Rectal smooth muscle tissue (tissue), 1 donor: ENCODE measurements around the gene TOP2A.
A peak's percentile ranks its signal among the peaks of the same experiment; 100 is the strongest.

ENCODE experiments used
- H3K27ac ChIP-seq: one replicate; pipeline ENCODE4 v1.7.0; 2013; ENCODE audit warnings: low read depth, low read length, inconsistent platforms
- H3K27me3 ChIP-seq: one replicate; pipeline ENCODE4 v1.7.0; 2013; ENCODE audit warnings: low read length; ENCODE audit not compliant: control insufficient read depth, insufficient read depth
- H3K36me3 ChIP-seq: one replicate; pipeline ENCODE4 v1.7.0; 2013; ENCODE audit warnings: low read length; ENCODE audit not compliant: control insufficient read depth, insufficient read depth
- H3K4me1 ChIP-seq: one replicate; pipeline ENCODE4 v1.7.0; 2013; ENCODE audit warnings: low read length; ENCODE audit not compliant: control insufficient read depth, insufficient read depth
- H3K4me3 ChIP-seq: one replicate; pipeline ENCODE4 v1.7.0; 2013; ENCODE audit warnings: low read length
- H3K9ac ChIP-seq: one replicate; pipeline ENCODE4 v1.7.0; 2013; ENCODE audit warnings: low read length

Gene TOP2A

DNA sequence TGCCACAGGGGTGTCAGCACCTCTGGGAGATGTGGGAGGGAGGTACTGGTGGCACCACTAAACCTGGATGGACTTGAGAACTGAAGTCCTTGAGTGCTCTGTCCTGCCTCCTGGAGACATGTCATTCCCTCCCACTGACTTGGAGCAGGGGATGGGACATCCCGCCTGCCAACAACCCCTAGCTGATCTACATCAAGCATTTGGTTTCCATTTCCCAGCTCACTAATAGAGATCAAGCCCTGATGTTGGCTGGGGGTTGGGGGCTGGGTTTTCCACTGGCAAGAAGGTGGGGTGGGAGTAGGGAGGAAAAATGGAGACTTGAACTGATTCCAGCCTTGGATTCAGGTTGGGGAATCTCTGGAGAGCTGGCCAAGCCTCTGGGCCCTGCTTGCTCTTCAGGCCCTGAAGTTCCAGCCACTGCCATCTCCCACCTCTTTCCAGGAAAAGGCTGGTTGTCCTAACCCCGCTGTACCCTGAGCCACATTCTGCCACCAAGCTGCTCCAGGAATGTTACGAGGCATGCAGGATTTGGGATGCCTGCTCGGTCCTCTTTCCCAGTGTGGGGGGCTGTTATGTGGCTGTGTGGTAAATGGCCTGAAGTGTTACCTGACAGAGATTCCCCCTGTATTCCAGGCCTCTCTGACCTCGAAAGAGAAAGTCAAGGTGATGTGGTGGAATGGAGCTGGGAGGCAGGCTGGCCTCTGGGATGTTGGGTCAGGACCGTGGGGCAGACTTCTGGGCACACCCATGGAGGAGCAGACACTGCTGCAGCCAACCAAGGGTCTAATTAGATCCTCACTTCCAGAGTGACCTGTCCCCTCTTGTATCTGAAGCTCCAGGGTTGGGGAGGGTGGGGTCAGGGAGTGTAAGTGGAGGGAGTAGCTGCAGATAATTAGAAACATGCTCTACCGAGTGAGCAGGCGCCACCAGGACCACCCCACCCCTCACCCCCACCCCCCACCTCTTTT, 42.2 kb upstream of the TOP2A start:
- peaks cover 70% of the 10 kb centered on the region for H3K4me1 ChIP-seq
- peak overlapping the region; percentile 51 for H3K27ac ChIP-seq
- H3K27me3 ChIP-seq: no peaks in the 10 kb centered on the region
- H3K9ac ChIP-seq: no peak overlapping the region
- peaks cover 14% of the 10 kb centered on the region for H3K36me3 ChIP-seq
- no peak overlapping the region for H3K4me3 ChIP-seq

GRCh38 chr17:40458851-40459482, 41.3 kb upstream of the TOP2A start:
- Histone ChIP-seq H3K4me1 (peaks cover 72% of the 10 kb centered on the region), H3K9ac (no peak overlapping the region)

DNA sequence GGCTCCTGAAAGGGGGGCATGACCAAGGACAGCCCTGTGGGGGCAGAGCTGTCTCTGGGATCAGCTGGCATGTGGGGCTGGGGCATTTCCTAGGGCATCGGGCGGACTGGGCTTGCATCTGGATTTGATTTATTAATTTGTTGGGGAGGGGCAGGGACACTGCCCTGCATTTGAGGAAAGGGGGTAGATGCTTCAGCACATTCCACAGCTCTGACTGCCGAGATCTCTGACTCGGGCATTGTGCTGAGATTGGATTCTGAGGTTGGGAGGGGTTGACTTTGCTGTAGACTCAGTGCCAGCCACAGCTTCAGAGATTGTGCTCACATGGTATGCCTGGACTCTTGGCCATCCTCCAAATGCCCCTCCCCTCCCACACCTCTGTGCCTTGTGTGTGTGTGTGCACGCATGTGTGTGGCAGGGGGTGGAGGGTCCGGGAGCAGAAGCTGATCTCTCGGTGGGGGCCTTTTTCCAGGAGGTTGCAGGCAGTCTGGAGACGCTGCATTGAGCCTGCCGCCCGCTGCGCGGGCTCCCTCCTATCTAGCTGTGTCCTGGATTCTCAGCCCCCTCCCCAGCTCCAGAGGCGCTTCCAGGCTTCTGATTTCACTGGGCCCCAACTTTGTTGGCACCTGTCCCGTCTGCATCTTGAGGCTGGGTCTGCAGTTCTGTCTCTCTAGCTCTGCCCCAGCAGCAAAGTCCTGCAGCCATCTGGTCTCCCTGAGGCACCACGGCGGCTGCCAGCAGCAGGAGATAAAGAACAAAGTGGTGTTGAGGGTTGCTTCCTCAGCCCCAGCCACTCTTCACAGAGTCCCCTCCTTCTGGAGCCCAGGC, 40.5 kb upstream of the TOP2A start:
- Histone ChIP-seq H3K27me3 (no peaks in the 10 kb centered on the region), H3K4me3 (no peak overlapping the region), H3K4me1 (peaks cover 77% of the 10 kb centered on the region), H3K27ac (peak overlapping the region; percentile 51), H3K9ac (no peak overlapping the region), H3K36me3 (peaks cover 27% of the 10 kb centered on the region)

More at GRCh38 chr17:40458851-40459482, 41.3 kb upstream of the TOP2A start:
- H3K36me3 ChIP-seq: peaks cover 20% of the 10 kb centered on the region
- H3K4me3 ChIP-seq: no peak overlapping the region
- no peaks in the 10 kb centered on the region for H3K27me3 ChIP-seq
- H3K27ac ChIP-seq: peak overlapping the region; percentile 51

DNA sequence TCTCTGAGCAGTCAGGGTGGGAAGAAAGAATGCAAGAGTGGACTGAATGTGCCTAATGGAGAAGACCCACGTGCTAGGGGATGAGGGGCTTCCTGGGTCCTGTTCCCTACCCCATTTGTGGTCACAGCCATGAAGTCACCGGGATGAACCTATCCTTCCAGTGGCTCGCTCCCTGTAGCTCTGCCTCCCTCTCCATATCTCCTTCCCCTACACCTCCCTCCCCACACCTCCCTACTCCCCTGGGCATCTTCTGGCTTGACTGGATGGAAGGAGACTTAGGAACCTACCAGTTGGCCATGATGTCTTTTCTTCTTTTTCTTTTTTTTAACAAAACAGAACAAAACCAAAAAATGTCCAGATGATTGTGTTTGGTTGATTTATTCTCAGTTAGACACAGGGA, 39.7 kb upstream of the TOP2A start:
- peak overlapping the region; percentile 68 for H3K27ac ChIP-seq
- H3K27me3 ChIP-seq: no peaks in the 10 kb centered on the region
- no peak overlapping the region for H3K9ac ChIP-seq
- no peak overlapping the region for H3K4me3 ChIP-seq
- H3K4me1 ChIP-seq: peaks cover 77% of the 10 kb centered on the region
- peaks cover 30% of the 10 kb centered on the region for H3K36me3 ChIP-seq

GRCh38 chr17:40456396-40456951, 38.8 kb upstream of the TOP2A start:
- Histone ChIP-seq H3K36me3 (peaks cover 31% of the 10 kb centered on the region), H3K27me3 (no peaks in the 10 kb centered on the region), H3K4me3 (no peak overlapping the region), H3K27ac (peak overlapping the region; percentile 68), H3K4me1 (peaks cover 76% of the 10 kb centered on the region), H3K9ac (no peak overlapping the region)

DNA sequence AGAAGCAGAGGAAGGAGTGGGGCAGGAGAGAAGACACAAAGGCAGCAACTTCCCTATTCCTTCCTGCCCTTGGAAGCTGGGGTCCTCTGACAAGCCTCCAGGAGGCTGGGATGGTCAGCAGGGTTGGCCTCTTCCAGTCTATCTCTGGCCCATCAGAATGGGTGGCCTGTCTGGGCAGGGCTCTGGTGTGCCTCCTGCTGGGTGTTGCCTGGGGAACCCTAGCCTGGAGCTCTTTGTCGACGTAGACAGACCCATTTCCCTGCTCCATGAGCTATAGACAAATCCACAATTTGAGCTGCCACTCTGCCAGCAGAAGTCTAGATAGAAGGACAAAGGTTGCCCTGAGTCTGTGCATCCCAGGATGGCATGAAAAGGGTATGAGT, 36.9 kb upstream of the TOP2A start:
- Histone ChIP-seq H3K36me3 (peaks cover 31% of the 10 kb centered on the region), H3K27ac (peak overlapping the region; percentile 1), H3K9ac (no peak overlapping the region), H3K27me3 (no peaks in the 10 kb centered on the region), H3K4me3 (no peak overlapping the region), H3K4me1 (peaks cover 78% of the 10 kb centered on the region)

DNA sequence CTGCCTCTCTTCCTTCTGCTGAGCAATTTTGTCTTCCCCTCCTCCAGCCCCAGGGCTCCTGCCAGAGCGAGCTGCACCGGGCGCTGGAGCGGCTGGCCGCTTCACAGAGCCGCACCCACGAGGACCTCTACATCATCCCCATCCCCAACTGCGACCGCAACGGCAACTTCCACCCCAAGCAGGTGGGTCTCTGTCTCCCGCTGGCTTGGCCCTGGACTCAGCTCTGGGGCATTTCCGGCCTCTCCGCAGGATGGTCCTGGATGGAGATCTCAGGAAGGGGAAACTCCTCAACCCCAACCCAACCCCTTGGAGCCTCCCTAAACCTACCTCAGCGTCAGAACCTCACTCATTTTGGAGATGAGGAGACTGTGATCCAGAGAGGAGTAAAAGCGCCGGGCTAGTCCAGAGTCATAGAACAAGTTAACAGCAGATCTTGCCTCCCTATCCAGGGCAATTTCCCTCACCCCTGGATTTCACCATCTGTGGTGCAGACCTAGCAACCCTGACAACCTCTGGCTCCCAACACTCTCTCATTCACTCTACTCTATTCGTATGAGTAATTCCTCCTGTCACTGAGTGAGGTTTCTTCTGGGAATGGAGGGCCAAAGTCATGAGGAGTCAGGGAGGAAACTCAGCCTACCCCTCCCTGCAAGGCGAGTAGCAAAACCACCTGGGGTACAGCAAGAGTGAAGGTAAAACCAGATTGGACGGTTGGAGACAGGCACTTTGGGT, 36.4 kb upstream of the TOP2A start:
- H3K36me3 ChIP-seq: peaks cover 31% of the 10 kb centered on the region
- peak overlapping the region; percentile 25 for H3K27ac ChIP-seq
- H3K4me1 ChIP-seq: peaks cover 75% of the 10 kb centered on the region
- no peak overlapping the region for H3K9ac ChIP-seq
- H3K4me3 ChIP-seq: no peak overlapping the region
- H3K27me3 ChIP-seq: no peaks in the 10 kb centered on the region

GRCh38 chr17:40452921-40453378, 35.3 kb upstream of the TOP2A start:
- Histone ChIP-seq H3K9ac (no peak overlapping the region), H3K36me3 (peaks cover 31% of the 10 kb centered on the region), H3K27me3 (no peaks in the 10 kb centered on the region), H3K27ac (peak overlapping the region; percentile 87), H3K4me3 (no peak overlapping the region), H3K4me1 (peaks cover 73% of the 10 kb centered on the region)

- no peak overlapping the region for H3K9ac ChIP-seq
- H3K27me3 ChIP-seq: no peaks in the 10 kb centered on the region
- H3K36me3 ChIP-seq: peaks cover 30% of the 10 kb centered on the region
- H3K4me3 ChIP-seq: peak overlapping the region; percentile 33
- H3K4me1 ChIP-seq: peaks cover 71% of the 10 kb centered on the region
- H3K27ac ChIP-seq: peak overlapping the region; percentile 87
Observed at GRCh38 chr17:40452216-40452787, 34.6 kb upstream of the TOP2A start.

DNA sequence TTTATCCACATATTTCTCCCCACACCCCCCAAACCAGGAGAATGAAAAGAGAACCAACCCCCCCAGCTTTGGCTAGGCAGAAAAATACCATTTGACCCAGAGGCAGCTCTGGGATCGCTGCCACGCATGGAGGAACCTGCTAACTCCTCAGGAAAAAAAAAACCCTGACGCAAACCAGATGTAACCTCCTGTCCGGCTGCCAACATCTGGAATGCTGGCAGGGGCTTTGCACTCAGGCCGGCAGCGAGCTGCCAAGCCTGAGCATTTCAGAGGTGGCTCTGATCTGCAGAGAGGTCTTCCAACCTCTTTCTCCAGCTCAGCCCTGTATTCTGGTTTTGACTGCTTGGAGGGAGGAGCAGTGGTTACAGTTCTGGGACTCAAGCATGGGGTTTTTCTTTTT, 33.7 kb upstream of the TOP2A start:
- H3K4me3 ChIP-seq: no peak overlapping the region
- peaks cover 21% of the 10 kb centered on the region for H3K36me3 ChIP-seq
- H3K9ac ChIP-seq: no peak overlapping the region
- peaks cover 71% of the 10 kb centered on the region for H3K4me1 ChIP-seq
- H3K27ac ChIP-seq: peak overlapping the region; percentile 79
- no peaks in the 10 kb centered on the region for H3K27me3 ChIP-seq

DNA sequence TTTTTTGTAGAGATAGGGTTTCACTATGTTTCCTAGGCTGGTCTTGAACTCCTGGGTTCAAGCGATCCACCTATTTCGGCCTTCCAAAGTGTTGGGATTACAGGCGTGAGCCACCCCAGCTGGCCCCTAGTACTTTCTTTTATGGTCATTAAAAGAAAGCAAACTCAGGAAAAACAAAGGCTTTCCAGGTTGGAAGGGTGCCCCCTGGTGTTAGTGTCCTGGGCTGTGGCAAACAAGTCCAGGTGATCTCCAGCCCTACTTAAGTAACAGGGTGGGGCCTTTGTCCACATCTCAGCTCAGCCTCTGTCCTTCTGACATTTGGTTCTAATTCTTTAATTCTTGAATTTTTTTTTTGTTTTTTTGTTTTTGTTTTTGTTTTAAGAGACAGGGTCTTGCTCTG, 32.5 kb upstream of the TOP2A start:
- no peaks in the 10 kb centered on the region for H3K27me3 ChIP-seq
- peaks cover 17% of the 10 kb centered on the region for H3K36me3 ChIP-seq
- H3K4me1 ChIP-seq: peaks cover 71% of the 10 kb centered on the region
- no peak overlapping the region for H3K9ac ChIP-seq
- H3K27ac ChIP-seq: peak overlapping the region; percentile 79
- H3K4me3 ChIP-seq: no peak overlapping the region
